ENCODE measurements around the gene NFYC.

Gene NFYC

DNA sequence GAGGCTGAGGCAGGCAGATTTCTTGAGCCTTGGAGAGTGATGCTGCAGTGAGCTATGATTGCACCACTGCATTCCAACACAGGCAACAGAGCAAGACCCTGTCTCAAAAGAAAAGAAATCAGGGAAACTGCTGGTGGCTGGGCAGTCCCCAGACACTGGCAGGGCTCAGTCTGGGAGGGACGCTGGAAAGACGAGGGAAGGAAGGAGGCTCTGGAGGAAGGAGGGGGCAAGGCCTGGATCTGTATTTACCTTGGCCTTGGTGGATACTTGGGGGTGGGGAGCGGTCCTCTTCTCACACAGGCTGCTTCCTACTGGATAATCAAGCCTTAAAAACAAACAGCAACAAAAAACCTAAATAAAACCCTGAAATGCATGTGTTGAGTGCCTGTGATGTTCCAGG lies 116.5 kb downstream of the NFYC start:
- Histone ChIP-seq H3K9me3 (ENCODE audit: low read depth, low read length) (no peaks in the 10 kb centered on the region), H3K36me3 (ENCODE audit: insufficient read depth, low read length) (no peaks in the 10 kb centered on the region), H3K27ac (no peak overlapping the region), H3K9ac (ENCODE audit: insufficient read length) (no peak overlapping the region), H3K4me3 (no peak overlapping the region)
- no peak for DNase-seq (ENCODE audit: low read depth, low spot score)
- TF ChIP-seq POLR2AphosphoS5 (IDR thresholded peaks at IDR 0.05; ENCODE audit: borderline replicate concordance, low read depth, low read length) (no peak), FOXP2 (optimal IDR thresholded peaks at IDR 0.05; ENCODE audit: control extremely low read depth, extremely low read length, insufficient read depth) (no peak), EZH2 (IDR thresholded peaks at IDR 0.05) (no peak)

DNA sequence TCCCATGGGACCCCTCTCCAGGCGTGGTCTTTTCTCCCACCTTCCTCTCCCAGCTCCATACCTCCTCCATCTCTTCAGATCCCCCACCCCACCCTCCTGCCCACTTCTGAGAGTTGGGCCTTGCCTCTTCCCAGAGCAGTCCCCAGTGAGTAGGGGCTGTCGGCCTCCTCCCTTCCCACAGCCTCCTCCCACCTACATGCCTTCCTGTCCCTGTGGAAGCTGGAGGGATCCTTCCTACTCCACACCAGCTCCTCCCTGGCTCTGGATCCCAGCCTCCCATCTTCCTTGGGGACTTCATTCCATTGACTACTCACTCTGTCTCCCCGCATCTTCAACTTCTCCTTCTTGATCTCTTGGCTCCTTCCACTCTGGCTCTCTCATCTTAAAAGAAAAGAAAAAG lies 116.9 kb downstream of the NFYC start:
- H3K9ac ChIP-seq (ENCODE audit: insufficient read length) = no peak overlapping the region
- no peaks in the 10 kb centered on the region for H3K9me3 ChIP-seq (ENCODE audit: low read depth, low read length)
- no peak overlapping the region for H3K4me3 ChIP-seq

DNA sequence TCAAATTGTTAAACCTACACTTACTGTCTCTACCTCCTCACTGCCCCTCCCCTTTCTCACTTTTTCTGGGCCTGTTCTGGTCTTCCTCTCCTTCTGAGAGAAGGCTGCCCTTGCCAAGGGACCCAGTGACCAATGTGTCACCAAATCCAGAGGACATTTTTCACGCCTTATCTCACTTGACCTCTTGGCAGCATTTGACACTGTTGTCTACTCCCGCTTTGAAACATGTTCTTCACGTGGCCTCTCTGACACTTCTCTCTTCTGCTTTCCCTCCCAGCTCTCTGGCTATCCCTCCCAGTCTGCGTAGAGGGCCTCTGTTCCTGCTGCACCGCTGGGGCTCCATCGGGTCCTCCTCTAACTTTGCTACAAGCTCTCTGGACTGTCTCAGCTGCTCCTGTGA lies 117.4 kb downstream of the NFYC start:
- Histone ChIP-seq H3K36me3 (ENCODE audit: insufficient read depth, low read length) (no peaks in the 10 kb centered on the region), H3K9me3 (ENCODE audit: low read depth, low read length) (no peaks in the 10 kb centered on the region), H3K4me3 (no peak overlapping the region), H3K9ac (ENCODE audit: insufficient read length) (no peak overlapping the region), H3K27ac (no peak overlapping the region)
- TF ChIP-seq FOXP2 (optimal IDR thresholded peaks at IDR 0.05; ENCODE audit: control extremely low read depth, extremely low read length, insufficient read depth) = no peak
- no peak for TF ChIP-seq EZH2 (IDR thresholded peaks at IDR 0.05)
- no peak for TF ChIP-seq POLR2AphosphoS5 (IDR thresholded peaks at IDR 0.05; ENCODE audit: borderline replicate concordance, low read depth, low read length)
- DNase-seq (ENCODE audit: low read depth, low spot score) = no peak

More for the DNA sequence above, 116.9 kb downstream of the NFYC start:
- TF ChIP-seq EZH2 (IDR thresholded peaks at IDR 0.05) (no peak), POLR2AphosphoS5 (IDR thresholded peaks at IDR 0.05; ENCODE audit: borderline replicate concordance, low read depth, low read length) (no peak), FOXP2 (optimal IDR thresholded peaks at IDR 0.05; ENCODE audit: control extremely low read depth, extremely low read length, insufficient read depth) (no peak)
- no peaks in the 10 kb centered on the region for H3K36me3 ChIP-seq (ENCODE audit: insufficient read depth, low read length)
- no peak for DNase-seq (ENCODE audit: low read depth, low spot score)
- H3K27ac ChIP-seq = no peak overlapping the region

DNA sequence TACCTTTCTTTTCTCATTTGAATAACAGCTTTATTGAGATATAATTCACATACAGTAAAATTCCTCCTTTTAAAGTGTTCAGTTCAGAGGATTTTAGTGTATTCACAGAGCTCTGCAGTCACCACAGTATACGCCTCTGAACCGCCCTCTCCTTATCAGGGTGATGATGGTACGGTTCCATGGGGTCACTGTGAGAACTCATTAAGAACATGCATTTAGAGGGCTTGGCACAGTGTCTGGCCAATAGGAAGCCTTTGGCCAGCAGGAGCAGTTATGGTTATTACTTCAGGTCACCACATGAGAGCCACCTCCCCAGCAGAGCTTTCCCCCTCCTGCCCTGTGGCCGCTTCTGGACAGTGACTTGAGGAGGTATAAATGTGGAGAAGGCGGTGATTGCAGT lies 119.4 kb downstream of the NFYC start:
- Histone ChIP-seq H3K27ac (no peak overlapping the region), H3K9me3 (ENCODE audit: low read depth, low read length) (no peaks in the 10 kb centered on the region), H3K4me3 (no peak overlapping the region), H3K36me3 (ENCODE audit: insufficient read depth, low read length) (no peaks in the 10 kb centered on the region), H3K9ac (ENCODE audit: insufficient read length) (no peak overlapping the region)
- no peak for DNase-seq (ENCODE audit: low read depth, low spot score)
- TF ChIP-seq FOXP2 (optimal IDR thresholded peaks at IDR 0.05; ENCODE audit: control extremely low read depth, extremely low read length, insufficient read depth) (no peak), POLR2AphosphoS5 (IDR thresholded peaks at IDR 0.05; ENCODE audit: borderline replicate concordance, low read depth, low read length) (no peak), EZH2 (IDR thresholded peaks at IDR 0.05) (no peak)

GRCh38 chr1:40815420-40815819 lies 123.9 kb downstream of the NFYC start:
- no peak overlapping the region for H3K9ac ChIP-seq (ENCODE audit: insufficient read length)
- H3K36me3 ChIP-seq (ENCODE audit: insufficient read depth, low read length) = no peaks in the 10 kb centered on the region
- no peak overlapping the region for H3K4me3 ChIP-seq
- no peak overlapping the region for H3K27ac ChIP-seq
- TF ChIP-seq POLR2AphosphoS5 (IDR thresholded peaks at IDR 0.05; ENCODE audit: borderline replicate concordance, low read depth, low read length) (no peak), EZH2 (IDR thresholded peaks at IDR 0.05) (no peak), FOXP2 (optimal IDR thresholded peaks at IDR 0.05; ENCODE audit: control extremely low read depth, extremely low read length, insufficient read depth) (no peak)
- H3K9me3 ChIP-seq (ENCODE audit: low read depth, low read length) = no peaks in the 10 kb centered on the region
- no peak for DNase-seq (ENCODE audit: low read depth, low spot score)

DNA sequence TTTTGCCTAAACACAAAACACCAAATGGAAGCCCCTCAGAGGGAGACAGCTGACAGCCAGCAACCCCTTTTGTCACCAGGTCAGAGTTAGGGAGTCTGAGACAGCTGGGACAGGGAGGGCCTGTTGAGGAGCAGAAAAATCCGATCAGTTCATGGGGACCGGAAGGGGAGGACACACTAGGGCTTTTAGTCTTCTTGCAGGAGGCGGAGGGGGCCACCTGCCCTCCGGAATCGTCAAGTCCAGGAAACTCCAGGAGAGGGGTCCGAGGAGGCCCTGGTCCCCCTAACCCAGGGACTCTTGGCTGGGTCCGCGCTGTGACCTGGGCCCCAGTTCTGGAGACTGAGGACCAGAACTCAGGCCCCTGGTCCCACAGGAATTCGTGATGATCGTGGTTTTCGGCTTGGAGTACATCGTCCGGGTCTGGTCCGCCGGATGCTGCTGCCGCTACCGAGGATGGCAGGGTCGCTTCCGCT lies 126.3 kb downstream of the NFYC start:
- Histone ChIP-seq H3K36me3 (ENCODE audit: insufficient read depth, low read length) (no peaks in the 10 kb centered on the region), H3K4me3 (no peak overlapping the region), H3K27ac (no peak overlapping the region), H3K9me3 (ENCODE audit: low read depth, low read length) (no peaks in the 10 kb centered on the region), H3K9ac (ENCODE audit: insufficient read length) (no peak overlapping the region)
- TF ChIP-seq POLR2AphosphoS5 (IDR thresholded peaks at IDR 0.05; ENCODE audit: borderline replicate concordance, low read depth, low read length) (no peak), EZH2 (IDR thresholded peaks at IDR 0.05) (no peak), FOXP2 (optimal IDR thresholded peaks at IDR 0.05; ENCODE audit: control extremely low read depth, extremely low read length, insufficient read depth) (no peak)
- DNase-seq (ENCODE audit: low read depth, low spot score) = no peak

DNA sequence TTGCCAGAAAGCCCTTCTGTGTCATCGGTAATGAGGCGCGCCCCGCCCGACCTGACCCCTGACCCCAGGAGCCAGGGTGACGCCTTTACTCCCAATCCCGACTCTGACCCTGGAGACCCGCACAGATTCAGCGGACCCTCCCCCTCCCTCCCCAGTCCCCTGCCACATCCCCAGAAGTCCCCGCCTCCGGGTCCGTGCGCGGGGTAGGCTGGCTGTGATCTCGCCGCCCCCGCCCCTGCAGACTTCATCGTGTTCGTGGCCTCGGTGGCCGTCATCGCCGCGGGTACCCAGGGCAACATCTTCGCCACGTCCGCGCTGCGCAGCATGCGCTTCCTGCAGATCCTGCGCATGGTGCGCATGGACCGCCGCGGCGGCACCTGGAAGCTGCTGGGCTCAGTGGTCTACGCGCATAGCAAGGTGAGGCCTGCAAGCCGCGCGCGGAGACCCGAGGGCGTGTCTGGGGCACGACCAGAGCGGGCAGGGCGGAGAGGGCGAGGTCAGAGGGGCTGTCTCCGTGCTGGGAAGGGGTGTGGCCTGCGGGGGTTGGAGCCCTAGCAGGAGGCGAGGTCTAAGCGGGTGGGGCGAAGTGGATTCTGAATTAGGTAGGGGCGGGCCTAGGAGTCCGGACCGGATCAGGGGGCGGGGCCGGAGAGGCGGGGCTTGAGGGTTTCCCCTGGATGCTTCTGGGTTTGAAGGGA lies 126.9 kb downstream of the NFYC start:
- no peaks in the 10 kb centered on the region for H3K9me3 ChIP-seq (ENCODE audit: low read depth, low read length)
- no peak overlapping the region for H3K9ac ChIP-seq (ENCODE audit: insufficient read length)
- DNase-seq (ENCODE audit: low read depth, low spot score) = no peak
- no peak overlapping the region for H3K4me3 ChIP-seq
- TF ChIP-seq POLR2AphosphoS5 (IDR thresholded peaks at IDR 0.05; ENCODE audit: borderline replicate concordance, low read depth, low read length) (no peak), FOXP2 (optimal IDR thresholded peaks at IDR 0.05; ENCODE audit: control extremely low read depth, extremely low read length, insufficient read depth) (no peak), EZH2 (IDR thresholded peaks at IDR 0.05) (no peak)
- H3K36me3 ChIP-seq (ENCODE audit: insufficient read depth, low read length) = no peaks in the 10 kb centered on the region
- H3K27ac ChIP-seq = no peak overlapping the region

DNA sequence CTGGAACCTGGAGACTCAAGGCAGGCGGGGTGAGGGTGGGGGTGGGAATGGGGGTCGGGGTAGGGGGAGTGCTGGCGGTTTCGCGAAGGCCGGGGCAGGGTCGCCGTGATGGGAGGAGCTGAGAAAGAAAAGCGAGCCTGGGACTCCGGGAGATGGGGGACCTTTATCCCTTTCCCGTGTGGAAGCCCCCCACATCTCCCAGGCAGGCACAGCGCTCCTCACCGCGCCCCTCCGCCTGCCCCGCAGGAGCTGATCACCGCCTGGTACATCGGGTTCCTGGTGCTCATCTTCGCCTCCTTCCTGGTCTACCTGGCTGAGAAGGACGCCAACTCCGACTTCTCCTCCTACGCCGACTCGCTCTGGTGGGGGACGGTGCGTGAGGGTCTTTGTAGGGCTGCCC lies 127.6 kb downstream of the NFYC start:
- Histone ChIP-seq H3K36me3 (ENCODE audit: insufficient read depth, low read length) (no peaks in the 10 kb centered on the region), H3K9ac (ENCODE audit: insufficient read length) (no peak overlapping the region), H3K27ac (no peak overlapping the region), H3K4me3 (no peak overlapping the region), H3K9me3 (ENCODE audit: low read depth, low read length) (no peaks in the 10 kb centered on the region)
- no peak for TF ChIP-seq POLR2AphosphoS5 (IDR thresholded peaks at IDR 0.05; ENCODE audit: borderline replicate concordance, low read depth, low read length)
- no peak for TF ChIP-seq EZH2 (IDR thresholded peaks at IDR 0.05)
- TF ChIP-seq FOXP2 (optimal IDR thresholded peaks at IDR 0.05; ENCODE audit: control extremely low read depth, extremely low read length, insufficient read depth) = no peak
- no peak for DNase-seq (ENCODE audit: low read depth, low spot score)
